Measurements from ENCODE around the gene ZP1.

- TF ChIP-seq CTCF (IDR thresholded peaks at IDR 0.05 in 8 of 11, conservative IDR thresholded peaks at IDR 0.05 in 3 of 11) (no peak), POLR2A (IDR thresholded peaks at IDR 0.05) (no peak)
Measured at GRCh38 chr11:60908803-60909202, 41.5 kb downstream of the ZP1 start.

Measured in spleen (tissue), 7 donors.